Testis (tissue), 2 donors: Measurements from ENCODE around the gene THTPA.

Experiments used
- CTCF ChIP-seq, 3 experiments: fragments of 450-650 bp in 2 of 3; fragments of 200-600 bp in 1 of 3; sonication (generic) in 1 of 3; IDR thresholded peaks; one replicate each; pipeline ENCODE4 v1.5.1; 2016 to 2019; ENCODE audit warnings: antibody characterized with exemption in 3 of 3, mild to moderate bottlenecking in 2 of 3, moderate library complexity in 1 of 3
- POLR2A ChIP-seq: fragments of 450-650 bp; IDR thresholded peaks from one replicate; pipeline ENCODE4 v1.6.1; 2017; ENCODE audit warnings: antibody characterized with exemption, mild to moderate bottlenecking, moderate library complexity

GRCh38 chr14:23563473-23564180 lies 7.6 kb downstream of the THTPA start:
- TF ChIP-seq CTCF (IDR thresholded peaks at IDR 0.05) (no peak), POLR2A (no peak)
